Stromal cell of bone marrow (primary cell): ENCODE results near the gene EEA1.

Experiments
- DNase-seq: peaks from one replicate; pipeline ENCODE4 v3.0.0-alpha.2; 2012; ENCODE audit warnings: low read depth

Gene EEA1

GRCh38 chr12:92886131-92886530, 43.0 kb downstream of the EEA1 start:
- DNase-seq = no peak

DNA sequence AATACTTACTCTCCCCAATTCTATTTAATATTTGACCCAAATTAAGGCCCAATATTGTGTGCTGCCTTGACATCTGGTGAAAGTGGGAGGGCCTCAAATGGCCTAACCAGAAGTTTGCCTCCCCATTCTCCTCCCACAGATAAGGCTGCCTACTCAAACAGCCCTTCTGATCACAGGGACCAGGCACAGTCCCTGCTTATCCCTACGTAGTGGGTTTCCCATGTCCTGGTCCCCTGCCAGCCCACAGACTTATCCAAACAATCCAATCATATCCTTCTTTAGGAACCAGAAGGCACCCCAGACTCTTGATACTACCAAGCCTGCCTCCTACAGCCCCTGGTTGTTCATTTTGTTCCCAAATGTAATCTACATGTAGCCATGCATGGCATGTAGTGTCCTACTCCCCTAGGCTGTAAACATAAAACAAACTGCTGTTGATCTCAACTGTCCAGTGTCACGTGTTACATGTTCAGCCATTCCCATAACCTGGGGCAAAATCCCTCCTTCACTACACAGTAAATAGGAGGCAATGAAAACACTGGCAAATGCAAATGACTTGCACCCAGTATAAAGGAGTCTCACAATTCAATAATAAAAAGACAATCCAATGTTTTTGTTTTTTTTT, 49.3 kb downstream of the EEA1 start:
- DNase-seq = no peak

- DNase-seq = no peak
Measured at GRCh38 chr12:92877904-92878303, 51.2 kb downstream of the EEA1 start.

DNA sequence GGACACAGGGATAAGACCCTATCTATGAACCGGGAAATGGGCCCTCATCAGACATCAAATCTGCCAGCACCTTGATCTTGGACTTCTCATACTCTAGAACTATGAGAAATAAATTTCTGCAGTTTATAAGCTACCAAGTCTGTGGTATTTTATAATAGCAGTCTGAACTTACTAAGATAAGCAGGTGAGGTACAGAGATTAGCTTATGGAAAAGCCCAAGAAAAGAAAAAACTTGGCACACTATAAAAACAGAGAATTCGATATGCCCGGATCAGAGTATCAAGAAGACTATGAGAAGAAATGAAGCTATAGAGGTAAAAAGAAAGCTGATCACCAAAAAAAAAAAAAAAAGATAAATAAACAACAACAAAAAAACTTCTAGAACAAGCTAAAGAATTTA, 52.6 kb downstream of the EEA1 start:
- DNase-seq = no peak

GRCh38 chr12:92871116-92871515, 58.0 kb downstream of the EEA1 start:
- peak; percentile 17 for DNase-seq

- no peak for DNase-seq
Measured at GRCh38 chr12:92866418-92866817, 62.7 kb downstream of the EEA1 start.

GRCh38 chr12:92863251-92863650, 65.8 kb downstream of the EEA1 start:
- no peak for DNase-seq

DNA sequence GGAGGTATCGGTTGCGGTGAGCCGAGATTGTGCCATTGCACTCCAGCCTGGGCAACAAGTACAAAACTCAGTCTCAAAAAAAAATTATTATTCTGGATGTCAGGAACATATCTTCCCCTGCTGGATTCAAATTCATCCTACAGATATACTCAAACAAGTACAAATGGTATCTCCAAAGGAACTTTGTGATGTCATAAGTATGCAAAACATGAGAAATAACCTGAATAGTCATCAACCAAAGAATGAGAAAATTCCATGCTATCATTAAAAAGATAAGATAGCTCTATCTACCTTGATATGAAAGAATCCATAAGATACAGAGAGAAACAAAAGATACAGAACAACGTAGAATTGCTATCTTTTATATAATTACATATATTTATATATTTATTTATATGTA, 67.7 kb downstream of the EEA1 start:
- DNase-seq = no peak

GRCh38 chr12:92860521-92860920, 68.6 kb downstream of the EEA1 start:
- no peak for DNase-seq

DNA sequence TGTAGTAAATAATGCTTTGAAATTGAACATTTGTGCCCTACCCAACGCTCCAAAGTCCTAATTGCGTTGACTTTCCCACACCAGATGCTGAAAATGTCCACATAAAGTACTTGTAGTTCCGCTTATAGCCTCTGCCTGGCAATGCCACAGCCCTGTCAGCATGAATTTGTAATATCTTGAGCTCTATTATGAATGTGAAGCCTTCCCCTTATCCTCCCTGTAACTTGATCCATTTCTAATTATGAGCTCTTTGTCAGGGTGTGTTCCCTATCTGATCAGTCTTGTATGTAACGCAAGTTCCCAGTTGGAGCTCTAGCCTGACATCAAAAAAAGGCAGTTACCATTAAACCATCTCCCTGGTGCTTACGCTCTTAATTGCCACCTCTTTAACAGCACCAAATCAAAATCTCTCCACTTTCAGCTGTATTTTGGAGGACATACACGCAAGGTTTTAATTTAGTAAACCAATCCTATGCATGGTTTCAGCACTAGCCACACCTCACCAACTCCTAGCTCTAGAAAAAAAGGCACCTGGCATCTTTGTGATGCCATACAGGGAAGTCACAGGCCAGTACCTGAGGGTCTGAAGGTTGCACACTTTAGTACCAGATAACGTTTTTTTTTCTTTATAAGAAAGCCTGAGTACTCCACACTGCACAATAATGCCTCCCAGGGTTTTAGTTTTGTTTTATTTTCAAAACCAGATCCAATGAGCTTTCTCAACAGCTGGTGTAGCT, 69.3 kb downstream of the EEA1 start:
- DNase-seq = no peak

- no peak for DNase-seq
Measured at GRCh38 chr12:92857818-92858217, 71.3 kb downstream of the EEA1 start.

DNA sequence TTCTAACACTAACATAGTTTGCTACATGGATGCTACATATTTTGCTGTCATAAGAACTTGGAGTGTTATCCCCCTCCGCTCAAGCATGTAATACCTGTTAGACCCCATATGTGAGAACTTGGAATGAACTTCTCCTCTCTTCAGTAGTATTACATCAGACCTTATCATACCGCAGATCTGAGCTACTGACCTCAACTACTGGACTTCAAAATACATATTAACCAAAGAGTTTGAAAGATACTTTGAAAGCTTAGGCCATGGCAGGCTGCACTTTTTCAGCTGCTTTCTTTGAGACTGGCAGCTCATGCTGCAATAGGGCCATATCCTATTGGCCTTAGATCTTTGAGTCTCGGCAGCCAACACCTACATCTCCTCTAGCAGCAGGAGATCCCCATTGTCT, 74.8 kb downstream of the EEA1 start:
- DNase-seq = no peak

DNA sequence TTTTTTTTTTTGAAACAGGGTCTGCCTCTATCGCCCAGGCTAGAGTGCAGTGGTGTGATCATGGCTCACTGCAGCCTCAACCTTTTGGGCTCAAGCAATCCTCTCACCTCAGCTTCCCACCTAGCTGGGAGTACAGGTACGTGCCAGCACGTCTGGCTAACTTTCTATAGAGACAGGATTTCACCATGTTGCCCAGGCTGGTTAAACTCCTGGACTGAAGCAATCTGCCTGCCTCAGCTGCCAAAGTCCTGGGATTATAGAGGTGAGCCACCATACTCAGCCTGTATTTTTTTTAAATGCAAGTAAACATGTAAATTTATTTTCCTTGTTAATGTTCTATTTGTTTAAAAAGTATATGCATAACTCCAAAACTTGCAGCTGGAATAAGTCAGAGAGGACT, 80.4 kb downstream of the EEA1 start:
- no peak for DNase-seq

GRCh38 chr12:92847368-92847767, 81.7 kb downstream of the EEA1 start:
- DNase-seq = no peak

DNA sequence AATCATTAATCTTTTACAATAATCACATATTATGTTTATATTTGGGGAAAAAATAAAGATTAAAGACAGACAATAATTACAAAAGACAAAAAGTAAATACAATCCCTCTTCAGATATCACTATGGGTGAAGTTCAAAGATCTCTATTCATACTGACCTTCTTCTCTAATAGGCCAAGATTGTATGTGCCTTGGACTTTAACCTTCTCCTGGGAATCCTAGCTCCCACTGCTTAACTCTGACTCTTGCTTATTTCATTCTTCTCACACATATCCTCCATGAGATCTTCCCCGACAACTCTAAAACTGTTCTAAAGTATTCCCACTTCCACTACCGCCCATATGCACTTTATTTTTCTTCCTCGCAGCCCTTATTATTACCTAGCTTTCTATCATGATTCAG, 83.8 kb downstream of the EEA1 start:
- DNase-seq = no peak

- DNase-seq = no peak
Measured at GRCh38 chr12:92844151-92844763, 84.8 kb downstream of the EEA1 start.

DNA sequence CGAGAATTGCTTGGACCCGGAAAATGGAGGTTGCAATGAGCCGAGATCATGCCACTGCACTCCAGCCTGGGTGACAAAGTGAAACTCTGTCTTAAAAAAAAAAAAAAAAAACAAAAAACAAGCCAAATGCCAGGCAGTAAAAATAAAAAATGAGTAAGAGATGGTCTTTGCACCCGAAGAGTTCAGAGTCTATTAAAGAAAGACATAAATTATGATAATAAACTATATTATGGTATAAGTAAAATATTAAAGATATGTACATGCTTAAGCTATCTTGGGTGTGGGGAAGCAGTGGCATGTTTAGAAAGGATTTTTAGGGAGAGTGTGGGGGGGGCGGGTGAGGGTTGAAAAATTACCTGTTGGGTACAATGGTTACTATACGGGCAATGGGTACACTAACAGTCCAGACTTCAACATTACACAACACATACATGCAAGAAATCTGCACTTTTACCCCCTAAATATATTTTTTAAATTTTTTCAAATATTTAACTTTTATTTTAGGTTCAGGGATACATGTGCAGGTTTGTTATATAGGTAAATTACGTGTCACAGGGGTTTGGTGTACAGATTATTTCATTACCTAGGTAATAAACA, 99.3 kb downstream of the EEA1 start:
- no peak for DNase-seq

- DNase-seq = no peak
Measured at GRCh38 chr12:92828565-92828964, 100.5 kb downstream of the EEA1 start.

DNA sequence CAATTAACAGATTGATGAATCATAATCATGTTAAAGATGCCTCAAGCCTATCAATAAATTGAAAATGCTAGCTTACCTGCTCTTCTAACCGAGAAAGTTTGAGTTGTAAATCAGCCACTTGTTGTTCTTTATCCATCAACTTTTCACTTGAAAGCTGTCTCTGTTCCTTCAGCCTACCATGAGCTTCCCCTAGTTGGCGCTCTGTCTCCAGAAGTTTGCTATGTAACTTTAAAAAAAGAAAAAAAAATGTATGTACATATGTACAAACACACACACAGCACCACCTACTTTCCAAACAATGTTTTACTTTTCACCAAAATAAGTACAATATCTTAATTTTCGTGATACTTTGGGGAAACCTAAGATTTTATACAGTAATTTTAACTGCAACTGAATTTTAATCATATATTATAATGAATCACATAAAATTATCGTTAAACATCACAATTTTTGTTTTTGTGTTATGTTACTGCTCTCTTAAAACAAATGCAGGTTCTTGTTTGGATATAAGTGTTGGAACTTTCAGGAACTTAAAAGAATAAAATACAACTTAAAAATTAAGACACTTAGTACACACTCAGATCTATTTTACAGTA, 101.2 kb downstream of the EEA1 start:
- peak; percentile 30 for DNase-seq

DNA sequence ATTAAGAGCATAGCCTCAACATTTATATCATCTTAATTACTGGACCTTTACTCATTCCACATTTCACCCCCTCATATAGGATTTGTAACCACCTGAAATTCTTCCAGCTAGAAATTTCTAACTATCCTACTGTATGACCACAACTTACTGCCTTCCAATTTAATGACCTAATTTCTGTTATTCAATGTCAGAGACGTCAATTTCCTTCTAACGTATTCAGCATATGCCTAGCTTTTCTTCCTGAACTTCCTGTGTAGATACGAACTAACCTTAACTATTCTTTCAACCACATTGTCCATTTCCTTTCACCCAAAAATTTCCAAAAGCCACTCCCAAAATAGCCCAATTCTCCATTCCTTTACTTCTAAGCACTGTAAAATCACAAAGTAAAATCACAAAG, 108.0 kb downstream of the EEA1 start:
- no peak for DNase-seq

DNA sequence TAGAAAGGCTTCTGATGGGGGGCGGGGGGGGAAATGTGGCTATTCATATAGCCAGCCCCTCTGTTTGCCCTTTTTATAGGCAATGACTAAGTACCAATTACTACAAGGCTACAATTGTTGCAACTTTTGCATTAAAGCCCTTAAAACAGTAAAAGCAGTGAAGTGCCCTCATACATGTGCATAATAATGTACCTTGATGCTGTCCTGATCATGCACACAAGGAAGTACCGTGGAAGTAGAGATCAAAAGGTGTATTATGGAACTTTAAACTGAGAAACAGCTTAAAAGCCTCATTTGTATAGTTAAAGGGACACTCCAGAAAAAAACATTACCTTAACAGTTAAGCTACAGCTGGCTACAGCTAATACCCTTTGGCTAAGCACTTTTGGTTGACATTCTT, 114.5 kb downstream of the EEA1 start:
- no peak for DNase-seq

DNA sequence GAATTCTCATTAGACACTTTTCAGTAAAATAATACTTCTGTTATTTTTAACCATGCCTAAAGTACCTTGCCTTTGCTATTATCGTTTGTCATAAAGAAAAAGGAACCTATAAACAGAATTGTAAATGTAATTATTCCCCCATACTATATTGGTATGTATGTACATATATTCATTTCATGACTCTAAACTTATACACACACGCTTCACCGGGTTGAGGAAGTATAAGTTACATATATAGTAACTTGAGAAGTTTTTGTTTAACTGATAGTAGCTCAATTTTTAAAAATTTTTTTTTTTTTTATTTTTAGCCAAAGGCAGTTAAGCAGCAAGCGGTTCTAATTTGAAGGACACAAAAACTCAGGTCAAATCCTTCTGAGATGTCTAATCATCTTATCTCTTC, 118.7 kb downstream of the EEA1 start:
- DNase-seq = no peak

DNA sequence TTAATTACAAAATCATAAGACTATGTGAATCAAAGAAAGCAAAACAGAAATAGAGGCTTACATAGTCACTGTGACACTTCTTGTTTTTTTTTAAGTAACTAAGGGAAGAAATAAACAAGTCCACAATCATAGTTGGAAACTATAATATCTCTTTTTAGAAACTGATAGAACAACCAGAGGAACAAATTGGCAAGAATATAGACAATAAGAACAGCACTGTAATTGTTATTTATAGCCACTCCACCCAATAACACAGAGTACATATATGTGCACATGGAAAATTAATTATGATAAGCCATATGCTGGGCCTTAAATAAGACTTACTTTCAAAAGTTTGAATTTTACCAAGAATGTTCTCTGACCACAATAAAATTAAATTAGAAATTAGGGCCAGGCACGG, 125.2 kb downstream of the EEA1 start:
- no peak for DNase-seq
